ENCODE results near the gene LMNB1.

Gene LMNB1

GRCh38 chr5:126808521-126808988, 31.6 kb downstream of the LMNB1 start:
- H4K20me1 ChIP-seq (ENCODE audit: insufficient read depth, low read length), result no peaks in the 10 kb centered on the region
- no peaks in the 10 kb centered on the region for H3K9me3 ChIP-seq (ENCODE audit: low read length)
- TF ChIP-seq EZH2 (IDR thresholded peaks at IDR 0.05; ENCODE audit: borderline replicate concordance, low read length) (no peak), CTCF (IDR thresholded peaks at IDR 0.05; ENCODE audit: low read length) (peak; percentile 56)
- H3K27me3 ChIP-seq (ENCODE audit: insufficient read depth, low read length), result no peaks in the 10 kb centered on the region
- H2AFZ ChIP-seq (ENCODE audit: low read length), result no peak overlapping the region
- H3K4me2 ChIP-seq (ENCODE audit: low read length), result peak overlapping the region; percentile 34; the same call in 1 of the 2 replicates
- peaks cover 86% of the 10 kb centered on the region for H3K36me3 ChIP-seq (ENCODE audit: insufficient read depth, low read length)
- no peaks in the 10 kb centered on the region for H3K9me2 ChIP-seq (ENCODE audit: low read depth, low read length)
- peaks cover 23% of the 10 kb centered on the region for H3K79me2 ChIP-seq (ENCODE audit: insufficient read depth, low read length)
- 0 out of 2 replicates have a peak, but pooled peaks cover 3% of the 10 kb centered on the region for H3F3A ChIP-seq (ENCODE audit: insufficient read depth, low read length)
- no peak overlapping the region for H3K9ac ChIP-seq (ENCODE audit: low read length)
- H3K4me1 ChIP-seq (ENCODE audit: insufficient read depth, low read length, severe bottlenecking), result peaks cover 25% of the 10 kb centered on the region
- peak overlapping the region; percentile 67 for H3K27ac ChIP-seq (ENCODE audit: low read depth, low read length, poor library complexity, severe bottlenecking)
- H3K4me3 ChIP-seq (ENCODE audit: low read depth, low read length, poor library complexity, severe bottlenecking), result no peak overlapping the region

GRCh38 chr5:126809916-126810315, 33.0 kb downstream of the LMNB1 start:
- H3K9ac ChIP-seq (ENCODE audit: low read length), result no peak overlapping the region
- no peaks in the 10 kb centered on the region for H3K27me3 ChIP-seq (ENCODE audit: insufficient read depth, low read length)
- no peak overlapping the region for H3K4me2 ChIP-seq (ENCODE audit: low read length)
- no peaks in the 10 kb centered on the region for H3K9me3 ChIP-seq (ENCODE audit: low read length)
- no peak overlapping the region for H3K4me3 ChIP-seq (ENCODE audit: low read depth, low read length, poor library complexity, severe bottlenecking)
- H3K9me2 ChIP-seq (ENCODE audit: low read depth, low read length), result no peaks in the 10 kb centered on the region
- H4K20me1 ChIP-seq (ENCODE audit: insufficient read depth, low read length), result no peaks in the 10 kb centered on the region
- 0 out of 2 replicates have a peak, but pooled peaks cover 3% of the 10 kb centered on the region for H3F3A ChIP-seq (ENCODE audit: insufficient read depth, low read length)
- no peak overlapping the region for H3K27ac ChIP-seq (ENCODE audit: low read depth, low read length, poor library complexity, severe bottlenecking)
- peaks cover 21% of the 10 kb centered on the region for H3K4me1 ChIP-seq (ENCODE audit: insufficient read depth, low read length, severe bottlenecking)
- peaks cover 88% of the 10 kb centered on the region for H3K36me3 ChIP-seq (ENCODE audit: insufficient read depth, low read length)
- no peak for TF ChIP-seq EZH2 (IDR thresholded peaks at IDR 0.05; ENCODE audit: borderline replicate concordance, low read length)
- TF ChIP-seq CTCF (IDR thresholded peaks at IDR 0.05; ENCODE audit: low read length), result no peak
- no peak overlapping the region for H2AFZ ChIP-seq (ENCODE audit: low read length)
- H3K79me2 ChIP-seq (ENCODE audit: insufficient read depth, low read length), result peaks cover 9% of the 10 kb centered on the region

- H3K9ac ChIP-seq (ENCODE audit: low read length), result no peak overlapping the region
- H3K9me2 ChIP-seq (ENCODE audit: low read depth, low read length), result no peaks in the 10 kb centered on the region
- no peak for TF ChIP-seq EZH2 (IDR thresholded peaks at IDR 0.05; ENCODE audit: borderline replicate concordance, low read length)
- TF ChIP-seq CTCF (IDR thresholded peaks at IDR 0.05; ENCODE audit: low read length), result no peak
- H3K4me2 ChIP-seq (ENCODE audit: low read length), result no peak overlapping the region
- no peaks in the 10 kb centered on the region for H4K20me1 ChIP-seq (ENCODE audit: insufficient read depth, low read length)
- no peak overlapping the region for H3K27ac ChIP-seq (ENCODE audit: low read depth, low read length, poor library complexity, severe bottlenecking)
- peaks cover 88% of the 10 kb centered on the region for H3K36me3 ChIP-seq (ENCODE audit: insufficient read depth, low read length)
- 0 out of 2 replicates have a peak, but pooled peaks cover 3% of the 10 kb centered on the region for H3F3A ChIP-seq (ENCODE audit: insufficient read depth, low read length)
- H3K79me2 ChIP-seq (ENCODE audit: insufficient read depth, low read length), result peaks cover 9% of the 10 kb centered on the region; the same call in 1 of the 2 replicates
- no peak overlapping the region for H3K4me3 ChIP-seq (ENCODE audit: low read depth, low read length, poor library complexity, severe bottlenecking)
- no peaks in the 10 kb centered on the region for H3K27me3 ChIP-seq (ENCODE audit: insufficient read depth, low read length)
- H3K9me3 ChIP-seq (ENCODE audit: low read length), result no peaks in the 10 kb centered on the region
- H3K4me1 ChIP-seq (ENCODE audit: insufficient read depth, low read length, severe bottlenecking), result peaks cover 21% of the 10 kb centered on the region
- H2AFZ ChIP-seq (ENCODE audit: low read length), result no peak overlapping the region
Measured at GRCh38 chr5:126810596-126811380, 33.9 kb downstream of the LMNB1 start.

All from OCI-LY1 (cell line).